HepG2 (cell line): ENCODE measurements around the gene CELSR2. TPM values are rescaled to one million over a fixed set of nuclear protein-coding genes. Genes with fewer than 3 reads are reported as not detected.

Experiments used
- ATAC-seq: fragments of 200-7000 bp; cut with Tn5 transposase; 3 replicates; pipeline ENCODE4 v1.9.1; 2020; ENCODE audit warnings: mild to moderate bottlenecking, moderate library complexity
- BruUV-seq: library from RNA; stranded (reverse); fragments of 400-500 nt; replicated peaks from 2 replicates; lab custom pipeline; 2021; lab: Mats Ljungman, UMichigan
- CTCF ChIA-PET: fragments of 300-600 bp; formaldehyde crosslinking; extraction: SDS; loops from one replicate; lab custom pipeline; 2021; ENCODE audit warnings: low total read pairs, inconsistent platforms, low intra/inter-chr PET ratio; lab: Yijun Ruan, JAX
- POLR2A ChIA-PET: fragments of 350-600 bp; sonication (Branson Sonifier 250); formaldehyde crosslinking; loops from one replicate; lab custom pipeline; 2020; ENCODE audit warnings: antibody characterized with exemption, inconsistent platforms; lab: Yijun Ruan, JAX
- DNase-seq: peaks from one replicate; pipeline ENCODE4 v3.0.0-alpha.2; 2015; ENCODE audit warnings: low spot score
- FAIRE-seq: peaks from 3 replicates; lab custom pipeline; 2011; peaks lifted over from hg19 to GRCh38; lab: Jason Lieb, UNC
- H2AFZ ChIP-seq: one replicate; pipeline ENCODE4 v1.6.1; 2011; ENCODE audit warnings: low read length, inconsistent platforms
- H3K27ac ChIP-seq: fragments of 300-600 bp; 3 replicates; pipeline ENCODE4 v1.8.0; 2011; ENCODE audit warnings: mixed run types, mild to moderate bottlenecking, mixed read lengths, low read length, inconsistent platforms; ENCODE audit not compliant: insufficient read depth; ENCODE audit errors: extremely low read length
- H3K27me3 ChIP-seq, 2 experiments: fragments of 200-600 bp in 1 of 2; 2 replicates in 1 of 2; 3 replicates in 1 of 2; pipeline versions ENCODE4 v1.6.0 to v1.8.0; 2011; ENCODE audit warnings: low read length in 2 of 2, mild to moderate bottlenecking in 2 of 2, moderate library complexity in 2 of 2, inconsistent platforms in 1 of 2; ENCODE audit not compliant: insufficient read depth in 2 of 2, control insufficient read depth in 1 of 2
- H3K36me3 ChIP-seq, 2 experiments: fragments of 200-600 bp in 1 of 2; replicated peaks in 1 of 2; 2 replicates in 1 of 2; 3 replicates in 1 of 2; pipeline versions ENCODE4 v1.5.1 to v1.8.0; 2011; ENCODE audit warnings: low read length in 2 of 2, inconsistent platforms in 1 of 2; ENCODE audit not compliant: insufficient read depth in 2 of 2, control insufficient read depth in 1 of 2
- H3K4me1 ChIP-seq: 2 replicates; pipeline ENCODE4 v1.5.1; 2012; ENCODE audit warnings: low read length, inconsistent platforms; ENCODE audit not compliant: insufficient read depth
- H3K4me2 ChIP-seq: 2 replicates; pipeline ENCODE4 v1.6.0; 2011; ENCODE audit warnings: low read depth, low read length, inconsistent platforms
- H3K4me3 ChIP-seq, 3 experiments: fragments of 200-600 bp in 1 of 3; sonication (generic), shearing (Covaris generic) in 1 of 3; replicated peaks in 1 of 3; 2 replicates each; pipeline ENCODE4 v1.5.1; 2011 to 2016; ENCODE audit warnings: low read length in 3 of 3, inconsistent platforms in 2 of 3, low read depth in 2 of 3, mild to moderate bottlenecking in 2 of 3, control low read depth in 1 of 3, mixed read lengths in 1 of 3; ENCODE audit not compliant: insufficient read depth in 1 of 3
- H3K79me2 ChIP-seq: one replicate; pipeline ENCODE4 v1.6.1; 2011; ENCODE audit warnings: low read length, inconsistent platforms; ENCODE audit not compliant: insufficient read depth
- H3K9ac ChIP-seq: 2 replicates; pipeline ENCODE4 v1.6.0; 2011; ENCODE audit warnings: mild to moderate bottlenecking, low read depth, low read length, inconsistent platforms; ENCODE audit not compliant: insufficient read depth
- H3K9me3 ChIP-seq: 2 replicates; pipeline ENCODE4 v1.5.1; 2012; ENCODE audit warnings: mild to moderate bottlenecking, low read length
- H4K20me1 ChIP-seq: 2 replicates; pipeline ENCODE4 v1.6.0; 2011; ENCODE audit warnings: inconsistent platforms, mild to moderate bottlenecking, low read length, moderate library complexity; ENCODE audit not compliant: insufficient read depth
- DNMT3B ChIP-seq: conservative IDR thresholded peaks from 2 replicates; pipeline ENCODE4 v1.6.1; 2016; ENCODE audit warnings: missing biosample characterization, control low read depth
- GFI1 ChIP-seq: sonication (generic); formaldehyde crosslinking; IDR thresholded peaks from 2 replicates; pipeline ENCODE4 v1.5.0; 2020; ENCODE audit warnings: missing genetic modification reagents, mild to moderate bottlenecking, borderline replicate concordance
- HNF4A ChIP-seq: sonication (generic); formaldehyde crosslinking; IDR thresholded peaks from 2 replicates; pipeline ENCODE4 v1.4.0; 2020; ENCODE audit warnings: missing genetic modification reagents
- MEF2D ChIP-seq: sonication (generic); formaldehyde crosslinking; IDR thresholded peaks from 2 replicates; pipeline ENCODE4 v1.5.1; 2020; ENCODE audit warnings: mild to moderate bottlenecking, missing genetic modification reagents
- PPARG ChIP-seq: conservative IDR thresholded peaks from 2 replicates; pipeline ENCODE4 v1.6.1; 2016; ENCODE audit warnings: missing biosample characterization, missing genetic modification reagents
- ZBTB26 ChIP-seq: IDR thresholded peaks from 2 replicates; pipeline ENCODE4 v1.6.1; 2016; ENCODE audit warnings: missing compliant biosample characterization, missing genetic modification reagents, borderline replicate concordance
- ZNF3 ChIP-seq: IDR thresholded peaks from 2 replicates; pipeline ENCODE4 v1.7.0; 2017; ENCODE audit warnings: inconsistent platforms
- WGBS: methylation state at CpG from one replicate; pipeline ENCODE4 v1.1.6; 2017; ENCODE audit warnings: low lambda C conversion rate; 5-methylcytosine and 5-hydroxymethylcytosine counted together
- in situ Hi-C: cut with HindIII; loops from 2 replicates; pipeline ENCODE4 v1.10.0; 2017; ENCODE audit warnings: low pct_unique_long_range_greater_than_20kb; ENCODE audit not compliant: extremely low pct_ligation_motif_present
- intact Hi-C: fragments of 100-400 bp; cut with micrococcal nuclease; formaldehyde crosslinking; loops from one replicate; pipeline ENCODE4 v1.10.0; 2022; ENCODE audit not compliant: unreplicated experiment
- polyA plus RNA-seq, 8 experiments: library from polyadenylated mRNA; depleted of rRNA in 3 of 8; stranded (reverse) in 7 of 8; unstranded in 1 of 8; fragments of >200 nt; fragmentation: Illumina TruSeq in 4 of 8; extraction: Trizol in 4 of 8; gene quantifications; 2 replicates each; pipeline versions ENCODE4 v1.2.1 to v1.2.3, GENCODE V29; 2011 to 2016; ENCODE audit warnings: low read depth in 4 of 8, missing spikeins in 1 of 8, mixed read lengths in 1 of 8; ENCODE audit not compliant: insufficient read depth in 1 of 8
- total RNA-seq, 5 experiments: library from RNA; depleted of rRNA; stranded (reverse); fragments of >200 nt; fragmentation: Illumina TruSeq; extraction: Trizol; gene quantifications; 2 replicates each; pipeline ENCODE4 v1.2.3, GENCODE V29; 2016; ENCODE audit warnings: low read depth in 1 of 5
- TF ChIP-seq, protein P1 (sequence below): sonication (generic); formaldehyde crosslinking; IDR thresholded peaks from 2 replicates; pipeline ENCODE4 v1.4.0; 2020; ENCODE audit warnings: missing genetic modification reagents
- TF ChIP-seq, protein P2 (sequence below): IDR thresholded peaks from 2 replicates; pipeline ENCODE4 v1.6.1; 2018; ENCODE audit warnings: missing genetic modification reagents, mild to moderate bottlenecking, missing compliant biosample characterization

CELSR2 gene
- total and polyA plus RNA-seq, 2 of the 13 experiments (the other 11 are each of a cell fraction or from before 2014, with no cell fraction given), result 4.0 to 6.6 TPM

- Histone ChIP-seq H3K27ac (peak overlapping the region; percentile 38), H4K20me1 (no peaks in the 10 kb centered on the region), H3K79me2 (no peaks in the 10 kb centered on the region), H3K9me3 (no peaks in the 10 kb centered on the region), H3K9ac (no peak overlapping the region), H3K36me3 (peaks cover 2 to 19% of the 10 kb centered on the region in 2 experiments; a peak in 3 of 5 replicates), H3K4me3 (no peak overlapping the region), H3K4me1 (peaks cover 75% of the 10 kb centered on the region), H3K4me2 (peak overlapping the region; percentile 0; the same call in 1 of the 2 replicates), H3K27me3 (no peaks in the 10 kb centered on the region), H2AFZ (no peak overlapping the region)
- CTCF ChIA-PET, result no interaction called here
- no TSS peak for BruUV-seq
- ATAC-seq (no peak), FAIRE-seq (peak; percentile 32), DNase-seq (peak; percentile 27)
- 21% methylated on average over 2 of the region's 2 CpGs for WGBS
- in situ Hi-C loops, result no loop called here
- intact Hi-C loops, result no loop called here
- peak; percentile 55; the same call in 1 of the 2 replicates for TF ChIP-seq MEF2D (CRISPR knock-in tag)
- 0 out of 2 replicates have a peak, but pooled peaks have one; percentile 8 for TF ChIP-seq PPARG (CRISPR knock-in tag)
- peak; percentile 23; the same call in 1 of the 2 replicates for TF ChIP-seq HNF4A (CRISPR knock-in tag)
- TF ChIP-seq, protein P1, sequence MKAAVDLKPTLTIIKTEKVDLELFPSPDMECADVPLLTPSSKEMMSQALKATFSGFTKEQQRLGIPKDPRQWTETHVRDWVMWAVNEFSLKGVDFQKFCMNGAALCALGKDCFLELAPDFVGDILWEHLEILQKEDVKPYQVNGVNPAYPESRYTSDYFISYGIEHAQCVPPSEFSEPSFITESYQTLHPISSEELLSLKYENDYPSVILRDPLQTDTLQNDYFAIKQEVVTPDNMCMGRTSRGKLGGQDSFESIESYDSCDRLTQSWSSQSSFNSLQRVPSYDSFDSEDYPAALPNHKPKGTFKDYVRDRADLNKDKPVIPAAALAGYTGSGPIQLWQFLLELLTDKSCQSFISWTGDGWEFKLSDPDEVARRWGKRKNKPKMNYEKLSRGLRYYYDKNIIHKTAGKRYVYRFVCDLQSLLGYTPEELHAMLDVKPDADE, result no peak
- TF ChIP-seq DNMT3B, result no peak
- no peak for TF ChIP-seq ZBTB26 (CRISPR knock-in tag)
- TF ChIP-seq, protein P2, sequence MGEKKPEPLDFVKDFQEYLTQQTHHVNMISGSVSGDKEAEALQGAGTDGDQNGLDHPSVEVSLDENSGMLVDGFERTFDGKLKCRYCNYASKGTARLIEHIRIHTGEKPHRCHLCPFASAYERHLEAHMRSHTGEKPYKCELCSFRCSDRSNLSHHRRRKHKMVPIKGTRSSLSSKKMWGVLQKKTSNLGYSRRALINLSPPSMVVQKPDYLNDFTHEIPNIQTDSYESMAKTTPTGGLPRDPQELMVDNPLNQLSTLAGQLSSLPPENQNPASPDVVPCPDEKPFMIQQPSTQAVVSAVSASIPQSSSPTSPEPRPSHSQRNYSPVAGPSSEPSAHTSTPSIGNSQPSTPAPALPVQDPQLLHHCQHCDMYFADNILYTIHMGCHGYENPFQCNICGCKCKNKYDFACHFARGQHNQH (CRISPR knock-in tag), result no peak
- TF ChIP-seq GFI1 (CRISPR knock-in tag), result 0 out of 2 replicates have a peak, but pooled peaks have one; percentile 19
- TF ChIP-seq ZNF3 (CRISPR knock-in tag), result peak; percentile 66; the same call in 1 of the 2 replicates
- POLR2A ChIA-PET, result interaction anchor here (0.8 to 1.8 kb wide), 3 partner anchors 10 to 27 kb away, joined by 3 to 6 read pairs (median 5); partner anchors contain the start of gene PSRC1
Observed at GRCh38 chr1:109309347-109309746, 60.0 kb downstream of the CELSR2 start.
